Activated naive CD8-positive, alpha-beta T cell (primary cell): Measurements from ENCODE around the gene OSCP1.
"Not testable (repeated sequence)": the region's sequence is repeated elsewhere in the genome, so short reads cannot be mapped to it uniquely, and the experiment has no call there.

Experiments used
- H3K27ac Mint-ChIP-seq: one replicate; pipeline ENCODE4 v1.8.0; 2021; ENCODE audit warnings: mixed read lengths
- H3K27me3 Mint-ChIP-seq: one replicate; pipeline ENCODE4 v1.8.0; 2021; ENCODE audit warnings: mixed read lengths
- H3K36me3 Mint-ChIP-seq: one replicate; pipeline ENCODE4 v1.8.0; 2021; ENCODE audit warnings: mixed read lengths
- H3K4me1 Mint-ChIP-seq: one replicate; pipeline ENCODE4 v1.8.0; 2021; ENCODE audit warnings: low read depth, mixed read lengths
- H3K4me3 Mint-ChIP-seq: one replicate; pipeline ENCODE4 v1.8.0; 2021; ENCODE audit warnings: mild to moderate bottlenecking, mixed read lengths
- H3K9me3 Mint-ChIP-seq: one replicate; pipeline ENCODE4 v1.8.0; 2021; ENCODE audit warnings: low read depth, mixed read lengths

OSCP1 gene

GRCh38 chr1:36481091-36481490, 30.8 kb upstream of the OSCP1 start:
- Mint-ChIP-seq H3K36me3 (no peaks in the 10 kb centered on the region), H3K4me3 (no peak overlapping the region), H3K4me1 (peaks cover 7% of the 10 kb centered on the region), H3K9me3 (no peaks in the 10 kb centered on the region), H3K27ac (no peak overlapping the region), H3K27me3 (peaks cover 2% of the 10 kb centered on the region)

DNA sequence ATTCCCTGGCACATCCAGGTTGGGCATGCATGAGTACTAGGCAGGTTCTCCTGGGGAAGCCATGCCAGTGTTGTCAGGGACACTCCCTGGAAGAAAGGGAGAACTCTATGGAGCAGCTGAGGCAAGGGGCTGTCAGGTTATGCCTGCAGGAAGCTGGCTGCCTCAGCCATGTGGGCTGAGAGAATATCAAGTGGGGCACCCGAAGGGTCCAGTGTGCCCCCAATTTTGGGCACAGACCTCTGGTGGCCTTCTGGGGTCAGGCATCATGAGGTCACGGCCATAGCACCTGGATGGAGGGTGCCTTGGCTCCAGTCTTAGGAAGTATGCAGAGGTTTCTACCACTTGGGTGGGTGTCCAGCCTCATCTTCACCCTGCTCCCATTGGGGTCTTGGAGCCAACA, 29.9 kb upstream of the OSCP1 start:
- H3K9me3 Mint-ChIP-seq: no peaks in the 10 kb centered on the region
- no peaks in the 10 kb centered on the region for H3K36me3 Mint-ChIP-seq
- peaks cover 2% of the 10 kb centered on the region for H3K27me3 Mint-ChIP-seq
- H3K4me3 Mint-ChIP-seq: no peak overlapping the region
- H3K4me1 Mint-ChIP-seq: peaks cover 7% of the 10 kb centered on the region
- no peak overlapping the region for H3K27ac Mint-ChIP-seq

DNA sequence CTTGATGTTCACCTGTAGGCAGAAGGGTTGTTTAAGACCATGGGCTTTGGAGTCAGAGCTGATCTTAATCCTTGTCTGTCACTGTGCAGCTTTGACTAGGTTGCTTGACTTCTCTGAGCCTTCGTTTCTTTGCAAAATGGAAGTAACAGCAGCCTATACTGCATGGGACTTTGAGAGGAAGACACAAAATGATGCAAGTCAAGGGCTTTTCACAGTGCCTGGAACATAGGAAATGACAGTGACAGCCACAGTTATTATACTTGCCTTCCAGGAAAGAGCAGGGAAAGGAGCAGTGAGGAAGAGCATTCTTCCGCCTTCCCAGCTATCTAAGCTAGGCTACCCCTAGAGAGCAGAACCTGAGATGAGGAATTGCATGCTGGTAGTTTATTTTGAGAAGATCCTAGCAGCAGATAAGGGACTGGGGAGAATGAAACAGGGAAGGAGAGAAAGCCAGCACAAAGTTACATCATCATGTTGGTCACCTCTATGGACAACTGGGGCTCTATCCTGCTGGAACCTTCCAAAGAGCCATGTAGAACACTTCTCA, 29.3 kb upstream of the OSCP1 start:
- H3K27ac Mint-ChIP-seq: no peak overlapping the region
- H3K9me3 Mint-ChIP-seq: no peaks in the 10 kb centered on the region
- H3K4me3 Mint-ChIP-seq: no peak overlapping the region
- H3K36me3 Mint-ChIP-seq: no peaks in the 10 kb centered on the region
- peaks cover 7% of the 10 kb centered on the region for H3K4me1 Mint-ChIP-seq
- H3K27me3 Mint-ChIP-seq: peaks cover 2% of the 10 kb centered on the region

GRCh38 chr1:36477615-36478014, 27.4 kb upstream of the OSCP1 start:
- not testable (repeated sequence) for H3K4me1 Mint-ChIP-seq, H3K27me3 Mint-ChIP-seq, H3K4me3 Mint-ChIP-seq, H3K27ac Mint-ChIP-seq, H3K9me3 Mint-ChIP-seq, H3K36me3 Mint-ChIP-seq

DNA sequence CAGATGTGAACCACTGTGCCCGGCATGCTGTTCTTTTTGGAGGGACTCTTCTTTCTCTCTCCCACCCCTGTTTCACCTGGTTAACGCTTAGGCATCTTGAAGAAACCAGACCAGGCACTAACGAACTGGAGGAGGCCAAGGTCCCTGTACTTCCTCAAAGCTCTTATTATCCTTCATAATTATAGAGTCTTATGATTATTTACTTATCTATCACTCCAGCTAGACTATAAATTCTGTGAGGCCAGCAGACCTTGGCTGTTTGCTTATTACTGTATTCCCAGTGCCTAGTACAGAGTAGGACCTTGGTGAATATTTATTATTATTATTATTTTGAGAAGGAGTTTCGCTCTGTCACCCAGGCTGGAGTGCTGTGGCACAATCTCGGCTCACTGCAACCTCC, 26.7 kb upstream of the OSCP1 start:
- Mint-ChIP-seq H3K27ac (no peak overlapping the region), H3K27me3 (peaks cover 2% of the 10 kb centered on the region), H3K4me3 (no peak overlapping the region), H3K36me3 (no peaks in the 10 kb centered on the region), H3K4me1 (peaks cover 3% of the 10 kb centered on the region), H3K9me3 (no peaks in the 10 kb centered on the region)

DNA sequence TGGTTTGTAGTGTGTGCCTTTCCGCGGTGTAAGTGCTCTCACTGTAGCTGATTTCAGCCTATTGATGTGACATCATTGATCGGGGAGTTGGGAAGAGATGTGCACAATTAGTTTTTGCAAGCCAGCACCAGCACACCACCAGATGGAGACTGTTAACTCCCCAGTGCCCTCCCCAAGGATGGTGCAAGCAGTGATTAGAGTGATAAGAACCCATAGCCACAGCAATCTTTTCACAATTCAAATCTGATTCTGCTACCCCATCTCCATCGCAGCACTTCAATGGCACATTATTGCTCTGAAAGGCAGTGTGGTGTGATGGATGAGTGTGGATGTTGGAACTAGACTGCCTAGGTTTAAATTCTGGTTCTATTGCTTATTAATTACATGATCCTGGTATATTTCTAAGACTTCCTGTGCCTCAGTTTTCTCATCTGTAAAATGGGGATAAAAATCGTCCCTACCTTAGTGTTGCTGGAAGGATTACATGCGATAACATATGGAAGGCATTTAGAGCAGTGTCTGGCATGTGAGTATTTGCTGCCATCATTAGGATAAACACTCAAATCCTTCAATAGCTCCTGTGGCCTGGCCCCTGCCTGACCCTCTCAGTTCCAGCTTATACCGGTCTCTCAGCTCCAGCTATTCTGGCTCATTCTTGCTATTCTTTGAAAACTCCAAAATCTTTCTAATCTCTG, 25.8 kb upstream of the OSCP1 start:
- no peak overlapping the region for H3K4me3 Mint-ChIP-seq
- H3K36me3 Mint-ChIP-seq: no peaks in the 10 kb centered on the region
- H3K27ac Mint-ChIP-seq: no peak overlapping the region
- no peaks in the 10 kb centered on the region for H3K4me1 Mint-ChIP-seq
- no peaks in the 10 kb centered on the region for H3K9me3 Mint-ChIP-seq
- peaks cover 2% of the 10 kb centered on the region for H3K27me3 Mint-ChIP-seq

GRCh38 chr1:36475341-36475740, 25.1 kb upstream of the OSCP1 start:
- no peaks in the 10 kb centered on the region for H3K9me3 Mint-ChIP-seq
- no peak overlapping the region for H3K27ac Mint-ChIP-seq
- H3K36me3 Mint-ChIP-seq: no peaks in the 10 kb centered on the region
- peaks cover 2% of the 10 kb centered on the region for H3K27me3 Mint-ChIP-seq
- H3K4me3 Mint-ChIP-seq: no peak overlapping the region
- H3K4me1 Mint-ChIP-seq: no peaks in the 10 kb centered on the region

DNA sequence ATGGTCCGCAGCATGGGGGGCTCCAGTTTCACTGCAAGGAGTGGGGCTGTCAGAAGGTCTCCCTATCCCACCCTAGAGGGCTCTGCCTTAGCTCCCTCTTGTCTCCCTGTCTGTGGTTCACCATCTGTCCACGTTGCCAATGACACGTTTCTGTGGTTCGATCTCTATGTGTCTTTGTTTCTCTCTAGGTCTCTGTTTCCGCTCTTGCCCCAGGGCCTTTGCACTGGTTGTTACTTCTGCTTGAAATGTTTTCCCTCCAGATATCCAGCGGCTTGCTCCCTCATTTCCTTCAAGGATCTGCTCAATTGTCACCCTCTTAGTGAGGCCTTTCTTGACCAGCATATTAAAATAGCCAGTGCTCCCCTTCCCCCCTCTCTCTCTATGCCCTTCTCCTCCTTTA, 22.4 kb upstream of the OSCP1 start:
- Mint-ChIP-seq H3K27ac (no peak overlapping the region), H3K27me3 (no peaks in the 10 kb centered on the region), H3K4me1 (no peaks in the 10 kb centered on the region), H3K4me3 (no peak overlapping the region), H3K36me3 (no peaks in the 10 kb centered on the region), H3K9me3 (no peaks in the 10 kb centered on the region)

DNA sequence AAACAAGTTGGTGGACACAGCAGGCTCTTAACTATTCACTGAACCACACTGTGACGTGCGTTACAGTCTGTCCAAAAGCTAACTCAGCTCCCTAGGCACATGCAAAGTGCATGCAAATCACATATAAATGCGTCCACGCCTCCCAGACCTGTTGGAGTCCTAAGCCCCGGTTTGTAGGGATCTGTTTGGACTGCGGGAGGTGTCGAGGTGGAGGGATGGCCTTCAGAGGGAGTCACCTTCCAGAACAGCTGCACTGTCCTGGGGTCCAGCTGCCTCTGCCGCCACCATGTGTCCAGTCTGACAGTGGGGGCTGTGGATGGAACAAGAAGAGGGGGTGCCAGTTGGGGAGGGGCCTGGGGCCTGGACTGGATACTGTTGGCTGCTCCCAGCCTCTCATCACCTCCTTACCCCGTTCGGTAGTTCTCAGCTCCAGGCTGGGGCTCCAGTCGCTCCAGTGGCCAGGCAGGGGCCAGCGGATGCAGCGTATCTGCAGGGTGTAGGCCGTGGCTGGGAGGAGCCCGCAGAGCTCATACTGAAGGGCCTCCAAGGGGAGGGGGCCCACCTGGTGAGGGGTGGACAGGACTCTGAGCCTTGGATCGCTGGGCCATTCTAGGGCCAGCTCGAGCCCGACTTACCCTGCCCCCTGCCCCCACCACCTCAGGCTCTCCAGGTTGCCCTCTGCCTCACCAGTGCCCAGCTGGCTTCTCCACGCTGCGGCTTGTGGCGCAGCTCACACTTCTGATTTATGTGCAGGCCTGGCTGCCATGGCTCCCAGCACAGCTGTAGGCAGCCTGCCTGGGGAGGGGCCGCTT, 21.8 kb upstream of the OSCP1 start:
- no peak overlapping the region for H3K4me3 Mint-ChIP-seq
- no peak overlapping the region for H3K27ac Mint-ChIP-seq
- no peaks in the 10 kb centered on the region for H3K36me3 Mint-ChIP-seq

DNA sequence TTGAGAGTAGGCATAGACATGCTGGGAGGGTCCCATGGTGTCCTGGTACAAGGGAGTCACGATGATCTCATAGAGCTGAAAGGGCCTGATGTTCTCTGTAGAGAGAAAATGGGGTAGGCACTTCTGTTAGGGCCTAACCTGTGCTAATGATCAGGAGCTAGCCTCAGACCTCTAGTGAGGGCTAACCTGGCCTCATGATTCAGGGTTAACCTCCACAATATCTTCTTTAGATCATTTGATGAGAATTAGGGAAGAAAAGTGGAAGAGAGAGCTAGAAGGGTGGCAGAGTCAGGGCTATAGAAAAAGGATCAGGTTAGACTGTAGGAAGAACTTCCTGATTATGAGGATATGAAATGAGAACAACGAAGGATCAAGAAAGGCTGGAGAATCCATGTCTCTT, 18.9 kb upstream of the OSCP1 start:
- Mint-ChIP-seq H3K4me3 (no peak overlapping the region), H3K27ac (no peak overlapping the region), H3K27me3 (no peaks in the 10 kb centered on the region), H3K36me3 (no peaks in the 10 kb centered on the region), H3K4me1 (peaks cover 7% of the 10 kb centered on the region), H3K9me3 (no peaks in the 10 kb centered on the region)

More for the DNA sequence above, 21.8 kb upstream of the OSCP1 start:
- Mint-ChIP-seq H3K27me3 (no peaks in the 10 kb centered on the region), H3K9me3 (no peaks in the 10 kb centered on the region), H3K4me1 (no peaks in the 10 kb centered on the region)

DNA sequence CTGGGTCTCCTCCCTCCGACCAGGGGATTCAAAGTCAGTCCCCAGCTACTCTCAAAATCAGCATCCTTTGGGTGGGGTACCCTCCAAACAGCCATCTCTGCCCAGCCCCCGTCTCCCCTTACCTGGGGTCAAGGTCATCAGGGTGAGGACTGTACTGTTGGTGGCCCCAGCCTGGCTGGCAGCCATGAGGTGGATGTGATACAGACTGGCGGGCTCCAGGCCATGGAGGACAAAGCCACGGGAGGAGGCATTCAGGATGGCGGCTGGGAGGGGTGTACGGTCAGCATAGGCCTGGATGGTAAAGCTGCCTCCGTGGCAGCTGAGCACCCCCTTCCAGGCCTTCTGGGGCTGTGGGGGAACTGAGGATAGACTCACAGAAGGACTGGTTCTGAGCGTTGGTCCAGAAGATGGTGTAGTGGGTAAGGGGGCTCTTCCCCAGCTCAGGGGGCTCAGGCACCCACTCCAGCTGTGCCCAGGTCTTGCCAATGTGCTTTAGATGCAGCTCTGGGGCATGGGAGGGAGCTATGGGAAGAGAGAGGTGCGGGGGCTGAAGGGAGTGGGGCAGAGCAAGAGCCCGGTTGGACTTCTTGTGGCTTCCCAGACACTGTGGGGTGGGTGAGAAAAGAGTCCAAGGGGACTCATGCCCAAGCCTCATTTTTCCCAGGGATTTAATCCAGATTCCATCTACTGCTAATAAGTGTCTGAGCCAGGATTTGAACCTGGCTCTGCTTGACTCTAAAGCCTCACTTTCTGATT, 17.6 kb upstream of the OSCP1 start:
- H3K27me3 Mint-ChIP-seq: no peaks in the 10 kb centered on the region
- H3K4me3 Mint-ChIP-seq: no peak overlapping the region
- H3K9me3 Mint-ChIP-seq: no peaks in the 10 kb centered on the region
- H3K27ac Mint-ChIP-seq: no peak overlapping the region
- H3K4me1 Mint-ChIP-seq: peaks cover 15% of the 10 kb centered on the region
- H3K36me3 Mint-ChIP-seq: no peaks in the 10 kb centered on the region

DNA sequence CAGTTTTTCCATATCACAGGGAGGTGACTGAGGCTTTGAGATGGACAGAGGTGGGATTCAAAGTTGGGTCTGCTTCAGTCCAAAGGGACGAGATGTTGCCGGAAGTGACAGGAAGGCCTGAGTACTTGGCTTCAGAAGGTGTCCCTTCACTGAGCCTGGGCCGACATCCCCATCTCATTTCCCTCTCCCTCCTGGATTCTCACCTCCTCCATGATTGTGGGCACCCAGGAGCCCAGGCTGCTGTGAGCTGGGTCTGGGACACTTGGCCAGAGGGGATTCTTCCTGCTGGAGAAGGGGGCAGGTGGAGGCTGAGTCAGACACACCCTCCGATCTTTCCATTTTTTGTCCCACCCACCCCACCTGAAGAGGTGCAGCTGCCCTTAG, 16.8 kb upstream of the OSCP1 start:
- Mint-ChIP-seq H3K4me1 (peaks cover 19% of the 10 kb centered on the region), H3K36me3 (peaks cover 3% of the 10 kb centered on the region), H3K27me3 (no peaks in the 10 kb centered on the region), H3K4me3 (no peak overlapping the region), H3K27ac (no peak overlapping the region), H3K9me3 (no peaks in the 10 kb centered on the region)

- Mint-ChIP-seq H3K27ac (no peak overlapping the region), H3K36me3 (peaks cover 3% of the 10 kb centered on the region), H3K27me3 (no peaks in the 10 kb centered on the region)
Observed at GRCh38 chr1:36466370-36467026, 16.2 kb upstream of the OSCP1 start.

GRCh38 chr1:36465731-36466369, 15.6 kb upstream of the OSCP1 start:
- H3K27me3 Mint-ChIP-seq: no peaks in the 10 kb centered on the region
- H3K9me3 Mint-ChIP-seq: no peaks in the 10 kb centered on the region
- H3K36me3 Mint-ChIP-seq: peaks cover 8% of the 10 kb centered on the region
- peaks cover 20% of the 10 kb centered on the region for H3K4me1 Mint-ChIP-seq
- no peak overlapping the region for H3K27ac Mint-ChIP-seq
- H3K4me3 Mint-ChIP-seq: no peak overlapping the region

More at GRCh38 chr1:36466370-36467026, 16.2 kb upstream of the OSCP1 start:
- Mint-ChIP-seq H3K4me1 (peaks cover 19% of the 10 kb centered on the region), H3K9me3 (no peaks in the 10 kb centered on the region), H3K4me3 (no peak overlapping the region)
